GM04504 (cell line): ENCODE measurements around the gene PTPN2.
"Not testable (repeated sequence)": the region's sequence is repeated elsewhere in the genome, so short reads cannot be mapped to it uniquely, and the experiment has no call there.

Experiments used
- DNase-seq: peaks from one replicate; pipeline ENCODE4 v3.0.0-alpha.2; 2012; ENCODE audit warnings: low read depth

The PTPN2 gene

GRCh38 chr18:12883684-12884405 lies at the start of gene PTPN2:
Gene PTPN2, minus strand, starts transcription at chr18:12884237. Its CDS starts 96 bp downstream, at chr18:12884141.
- DNase-seq, result peak; percentile 88

GRCh38 chr18:12933327-12933726 lies 49.3 kb upstream of the PTPN2 start:
- DNase-seq, result no peak

GRCh38 chr18:12930908-12931307 lies 46.9 kb upstream of the PTPN2 start:
- DNase-seq, result no peak

GRCh38 chr18:12930376-12930775 lies 46.3 kb upstream of the PTPN2 start:
- DNase-seq, result no peak

- no peak for DNase-seq
Observed at GRCh38 chr18:12929477-12930083, 45.5 kb upstream of the PTPN2 start.

GRCh38 chr18:12928641-12929040 lies 44.6 kb upstream of the PTPN2 start:
- DNase-seq, result no peak

- DNase-seq, result no peak
Observed at GRCh38 chr18:12928206-12928605, 44.2 kb upstream of the PTPN2 start.

- no peak for DNase-seq
Observed at GRCh38 chr18:12924616-12925015, 40.6 kb upstream of the PTPN2 start.

GRCh38 chr18:12922266-12922665 lies 38.2 kb upstream of the PTPN2 start:
- DNase-seq, result no peak

- no peak for DNase-seq
Observed at GRCh38 chr18:12921178-12921577, 37.1 kb upstream of the PTPN2 start.

GRCh38 chr18:12911929-12912703 lies 28.1 kb upstream of the PTPN2 start:
- DNase-seq, result no peak

GRCh38 chr18:12911025-12911928 lies 27.2 kb upstream of the PTPN2 start:
- DNase-seq, result no peak

GRCh38 chr18:12908706-12909105 lies 24.7 kb upstream of the PTPN2 start:
- no peak for DNase-seq

- no peak for DNase-seq
Observed at GRCh38 chr18:12907258-12907925, 23.4 kb upstream of the PTPN2 start.

- no peak for DNase-seq
Observed at GRCh38 chr18:12906773-12907172, 22.7 kb upstream of the PTPN2 start.

GRCh38 chr18:12906119-12906518 lies 22.1 kb upstream of the PTPN2 start:
- DNase-seq, result no peak

GRCh38 chr18:12904012-12904516 lies 20.0 kb upstream of the PTPN2 start:
- no peak for DNase-seq

GRCh38 chr18:12901208-12901607 lies 17.2 kb upstream of the PTPN2 start:
- not testable (repeated sequence) for DNase-seq

GRCh38 chr18:12896784-12897333 lies 12.8 kb upstream of the PTPN2 start:
- DNase-seq, result not testable (repeated sequence)

GRCh38 chr18:12895626-12896025 lies 11.6 kb upstream of the PTPN2 start:
- DNase-seq, result no peak

GRCh38 chr18:12895014-12895413 lies 11.0 kb upstream of the PTPN2 start:
- DNase-seq, result no peak
